OCI-LY1 (cell line): ENCODE results near the gene BTBD9.

Experiments
- CTCF ChIP-seq: fragments of 200-600 bp; sonication (generic), shearing (Covaris generic); IDR thresholded peaks from 2 replicates; pipeline ENCODE4 v1.5.1; 2017; ENCODE audit warnings: mild to moderate bottlenecking, antibody characterized with exemption, low read length, moderate library complexity, mixed read lengths
- EZH2 ChIP-seq: fragments of 200-600 bp; sonication (generic), shearing (Covaris generic); IDR thresholded peaks from 2 replicates; pipeline ENCODE4 v1.8.0; 2017; ENCODE audit warnings: borderline replicate concordance, mixed run types, mild to moderate bottlenecking, antibody characterized with exemption, low read length, moderate library complexity, mixed read lengths

- TF ChIP-seq CTCF: no peak
- no peak for TF ChIP-seq EZH2
Observed at GRCh38 chr6:38578075-38578474, 61.7 kb downstream of the BTBD9 start.
